ENCODE results near the gene CD38.
A peak's percentile ranks its signal among the peaks of the same experiment; 100 is the strongest.
"Not testable (repeated sequence)": the region's sequence is repeated elsewhere in the genome, so short reads cannot be mapped to it uniquely, and the experiment has no call there.

The CD38 gene

GRCh38 chr4:15778289-15779241, at the start of gene CD38:
TSS of gene CD38 (plus strand) at chr4:15778328. CDS start at chr4:15778415, 87 bp downstream.
- peak; percentile 40 for DNase-seq (ENCODE audit: low spot score)

GRCh38 chr4:15729910-15730533, 48.1 kb upstream of the CD38 start:
- DNase-seq (ENCODE audit: low spot score) = peak; percentile 44

GRCh38 chr4:15733061-15733460, 45.1 kb upstream of the CD38 start:
- DNase-seq (ENCODE audit: low spot score) = not testable (repeated sequence)

- DNase-seq (ENCODE audit: low spot score) = no peak
These were observed 42.6 kb upstream of the CD38 start for GRCh38 chr4:15735536-15735935.

- no peak for DNase-seq (ENCODE audit: low spot score)
These were observed 41.5 kb upstream of the CD38 start for GRCh38 chr4:15736514-15737050.

- no peak for DNase-seq (ENCODE audit: low spot score)
These were observed 40.9 kb upstream of the CD38 start for GRCh38 chr4:15737255-15737654.

- peak; percentile 44 for DNase-seq (ENCODE audit: low spot score)
These were observed 39.3 kb upstream of the CD38 start for GRCh38 chr4:15738877-15739276.

GRCh38 chr4:15740764-15741404, 37.2 kb upstream of the CD38 start:
- no peak for DNase-seq (ENCODE audit: low spot score)

- DNase-seq (ENCODE audit: low spot score) = no peak
These were observed 36.0 kb upstream of the CD38 start for GRCh38 chr4:15742083-15742582.

- no peak for DNase-seq (ENCODE audit: low spot score)
These were observed 35.5 kb upstream of the CD38 start for GRCh38 chr4:15742637-15743036.

- DNase-seq (ENCODE audit: low spot score) = no peak
These were observed 34.0 kb upstream of the CD38 start for GRCh38 chr4:15744016-15744545.

GRCh38 chr4:15746110-15746509, 32.0 kb upstream of the CD38 start:
- no peak for DNase-seq (ENCODE audit: low spot score)

- no peak for DNase-seq (ENCODE audit: low spot score)
These were observed 29.1 kb upstream of the CD38 start for GRCh38 chr4:15749001-15749400.

GRCh38 chr4:15751153-15751552, 27.0 kb upstream of the CD38 start:
- no peak for DNase-seq (ENCODE audit: low spot score)

GRCh38 chr4:15753081-15753480, 25.0 kb upstream of the CD38 start:
- DNase-seq (ENCODE audit: low spot score) = no peak

- no peak for DNase-seq (ENCODE audit: low spot score)
These were observed 24.3 kb upstream of the CD38 start for GRCh38 chr4:15753786-15754185.

- no peak for DNase-seq (ENCODE audit: low spot score)
These were observed 23.8 kb upstream of the CD38 start for GRCh38 chr4:15754323-15754722.

- no peak for DNase-seq (ENCODE audit: low spot score)
These were observed 22.6 kb upstream of the CD38 start for GRCh38 chr4:15755321-15756155.

GRCh38 chr4:15756361-15756861, 21.7 kb upstream of the CD38 start:
- no peak for DNase-seq (ENCODE audit: low spot score)

- no peak for DNase-seq (ENCODE audit: low spot score)
These were observed 21.1 kb upstream of the CD38 start for GRCh38 chr4:15757054-15757453.

- DNase-seq (ENCODE audit: low spot score) = no peak
These were observed 19.8 kb upstream of the CD38 start for GRCh38 chr4:15758294-15758693.

Data from putamen (tissue), 1 donor.